ENCODE measurements around the gene COG4.

Gene COG4

DNA sequence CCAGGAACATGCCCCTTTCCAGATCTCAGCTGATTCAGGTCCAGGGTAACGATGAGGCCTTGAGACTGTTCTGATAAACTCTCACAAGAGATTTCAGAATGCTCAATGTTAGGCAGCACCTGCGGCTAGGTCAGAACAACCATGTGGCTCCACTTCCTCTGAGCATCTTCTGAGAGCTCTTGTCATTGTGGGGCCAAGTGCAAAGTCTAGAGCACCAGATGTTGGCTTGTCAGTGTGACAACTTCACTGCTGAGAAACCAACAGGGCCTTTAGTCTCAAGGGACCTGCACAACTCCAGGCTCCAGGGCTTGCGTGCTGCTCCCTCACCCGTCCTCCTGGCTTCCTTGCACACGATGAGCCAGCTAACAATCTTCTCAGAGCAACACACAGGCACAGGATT lies 39.9 kb downstream of the COG4 start:
- H2AFZ ChIP-seq (ENCODE audit: low read length), result no peak overlapping the region
- H3K4me3 ChIP-seq (ENCODE audit: low read length), result no peak overlapping the region

GRCh38 chr16:70482624-70483023 lies 40.7 kb downstream of the COG4 start:
- no peaks in the 10 kb centered on the region for H3K79me2 ChIP-seq (ENCODE audit: low read length)
- no peak for DNase-seq
- H3K9me3 ChIP-seq (replicated peaks; ENCODE audit: insufficient read depth, low read length), result no peaks in the 10 kb centered on the region
- H2AFZ ChIP-seq (ENCODE audit: low read length), result no peak overlapping the region
- no peaks in the 10 kb centered on the region for H3K27me3 ChIP-seq (replicated peaks; ENCODE audit: insufficient read depth, low read length)
- H3K27ac ChIP-seq (ENCODE audit: low read length), result no peak overlapping the region
- no peaks in the 10 kb centered on the region for H3F3A ChIP-seq (ENCODE audit: insufficient read depth, low read length)
- no peaks in the 10 kb centered on the region for H4K20me1 ChIP-seq (ENCODE audit: insufficient read depth, low read length)
- no peak overlapping the region for H3K9ac ChIP-seq (ENCODE audit: low read length)
- no peak overlapping the region for H3K4me3 ChIP-seq (ENCODE audit: low read length)
- no peaks in the 10 kb centered on the region for H3K4me1 ChIP-seq (ENCODE audit: low read length)
- no peaks in the 10 kb centered on the region for H3K36me3 ChIP-seq (replicated peaks; ENCODE audit: insufficient read depth, low read length)
- H3K9me2 ChIP-seq (replicated peaks; ENCODE audit: insufficient read depth, low read length), result no peaks in the 10 kb centered on the region
- TF ChIP-seq EZH2phosphoT487 (IDR thresholded peaks at IDR 0.05; ENCODE audit: low read length) (no peak), EZH2 (optimal IDR thresholded peaks at IDR 0.05; ENCODE audit: low read depth, low read length) (no peak), CTCF (IDR thresholded peaks at IDR 0.05; ENCODE audit: low read length) (no peak)
- no peak overlapping the region for H3K4me2 ChIP-seq (ENCODE audit: low read depth, low read length)

More for the DNA sequence above, 39.9 kb downstream of the COG4 start:
- Histone ChIP-seq H3K79me2 (ENCODE audit: low read length) (no peaks in the 10 kb centered on the region), H4K20me1 (ENCODE audit: insufficient read depth, low read length) (no peaks in the 10 kb centered on the region), H3K27ac (ENCODE audit: low read length) (no peak overlapping the region), H3K27me3 (replicated peaks; ENCODE audit: insufficient read depth, low read length) (no peaks in the 10 kb centered on the region), H3K4me1 (ENCODE audit: low read length) (no peaks in the 10 kb centered on the region), H3K9me2 (replicated peaks; ENCODE audit: insufficient read depth, low read length) (no peaks in the 10 kb centered on the region), H3K4me2 (ENCODE audit: low read depth, low read length) (no peak overlapping the region), H3K9ac (ENCODE audit: low read length) (no peak overlapping the region), H3K9me3 (replicated peaks; ENCODE audit: insufficient read depth, low read length) (no peaks in the 10 kb centered on the region), H3F3A (ENCODE audit: insufficient read depth, low read length) (no peaks in the 10 kb centered on the region), H3K36me3 (replicated peaks; ENCODE audit: insufficient read depth, low read length) (no peaks in the 10 kb centered on the region)
- TF ChIP-seq EZH2phosphoT487 (IDR thresholded peaks at IDR 0.05; ENCODE audit: low read length) (no peak), EZH2 (optimal IDR thresholded peaks at IDR 0.05; ENCODE audit: low read depth, low read length) (no peak), CTCF (IDR thresholded peaks at IDR 0.05; ENCODE audit: low read length) (no peak)
- no peak for DNase-seq

DNA sequence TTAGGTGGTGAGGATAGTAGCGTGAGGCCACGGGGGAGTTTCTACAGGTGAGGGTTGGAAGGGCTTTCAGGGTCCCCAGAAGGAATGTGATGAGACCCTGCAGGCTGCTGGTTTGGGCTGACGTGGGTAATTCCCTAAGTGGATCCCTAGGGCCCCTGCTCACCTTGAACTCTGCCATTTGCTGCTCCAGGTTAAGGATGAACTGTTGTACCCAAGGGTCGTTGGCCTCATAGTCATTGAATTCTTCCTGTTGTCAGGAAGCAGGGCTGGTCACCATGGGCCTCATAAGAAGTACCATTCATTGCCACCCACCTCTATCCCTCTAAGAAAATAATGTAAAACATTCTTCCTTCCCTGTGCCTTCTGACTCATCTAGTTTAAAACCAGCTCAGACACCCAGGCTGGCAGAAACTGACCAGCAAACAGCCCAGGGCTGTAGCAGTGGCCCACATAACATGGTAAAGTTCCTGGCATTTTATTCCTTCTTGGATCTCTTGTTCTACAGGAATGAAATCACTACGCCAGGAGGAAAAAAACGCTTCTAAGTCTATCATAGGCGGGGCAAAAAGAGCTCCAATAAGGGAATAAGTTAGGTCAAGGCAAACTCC lies 41.3 kb downstream of the COG4 start:
- Histone ChIP-seq H3K9me2 (replicated peaks; ENCODE audit: insufficient read depth, low read length) (no peaks in the 10 kb centered on the region), H3K27ac (ENCODE audit: low read length) (no peak overlapping the region), H3F3A (ENCODE audit: insufficient read depth, low read length) (no peaks in the 10 kb centered on the region), H3K79me2 (ENCODE audit: low read length) (no peaks in the 10 kb centered on the region), H3K4me1 (ENCODE audit: low read length) (no peaks in the 10 kb centered on the region), H4K20me1 (ENCODE audit: insufficient read depth, low read length) (no peaks in the 10 kb centered on the region), H3K9me3 (replicated peaks; ENCODE audit: insufficient read depth, low read length) (no peaks in the 10 kb centered on the region), H3K36me3 (replicated peaks; ENCODE audit: insufficient read depth, low read length) (no peaks in the 10 kb centered on the region), H3K4me3 (ENCODE audit: low read length) (no peak overlapping the region), H3K27me3 (replicated peaks; ENCODE audit: insufficient read depth, low read length) (no peaks in the 10 kb centered on the region), H3K9ac (ENCODE audit: low read length) (no peak overlapping the region), H3K4me2 (ENCODE audit: low read depth, low read length) (no peak overlapping the region), H2AFZ (ENCODE audit: low read length) (no peak overlapping the region)
- no peak for TF ChIP-seq EZH2phosphoT487 (IDR thresholded peaks at IDR 0.05; ENCODE audit: low read length)
- TF ChIP-seq EZH2 (optimal IDR thresholded peaks at IDR 0.05; ENCODE audit: low read depth, low read length), result no peak
- TF ChIP-seq CTCF (IDR thresholded peaks at IDR 0.05; ENCODE audit: low read length), result no peak
- DNase-seq, result no peak
